Stimulated activated CD4-positive, alpha-beta T cell treated with anti-CD3 and anti-CD28 coated beads, TNF-alpha, amount 100 ng/mL, for 4 hours (primary cell): ENCODE data around the gene DTX2.
"Not testable (repeated sequence)": the region's sequence is repeated elsewhere in the genome, so short reads cannot be mapped to it uniquely, and the experiment has no call there.

ENCODE experiments used
- DNase-seq, 3 experiments: peaks; one replicate each; pipeline ENCODE4 v3.0.0-alpha.2; 2020; ENCODE audit warnings: low read depth in 3 of 3

The DTX2 gene

GRCh38 chr7:76487969-76488368 is 26.5 kb downstream of the DTX2 start:
- not testable (repeated sequence) for DNase-seq

DNA sequence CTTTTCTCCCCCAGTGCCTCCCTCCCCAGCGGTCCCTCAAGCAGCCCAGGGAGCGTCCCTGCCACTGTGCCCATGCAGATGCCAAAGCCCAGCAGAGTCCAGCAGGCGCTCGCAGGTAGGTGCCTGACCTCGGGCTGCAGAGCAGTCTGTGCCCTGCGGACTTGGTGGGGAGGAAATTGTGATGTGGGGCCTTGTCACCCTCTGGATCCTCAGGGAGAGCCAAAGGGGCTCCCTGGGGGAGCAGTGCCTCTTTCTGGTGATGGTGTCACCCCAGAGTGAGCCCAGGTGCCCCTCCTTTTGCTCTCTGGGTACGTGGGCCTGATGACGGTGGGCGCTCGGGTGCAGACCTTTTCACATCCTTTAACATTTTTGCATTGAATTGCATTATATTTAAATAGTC is 30.6 kb downstream of the DTX2 start:
- DNase-seq: not testable (repeated sequence)

DNA sequence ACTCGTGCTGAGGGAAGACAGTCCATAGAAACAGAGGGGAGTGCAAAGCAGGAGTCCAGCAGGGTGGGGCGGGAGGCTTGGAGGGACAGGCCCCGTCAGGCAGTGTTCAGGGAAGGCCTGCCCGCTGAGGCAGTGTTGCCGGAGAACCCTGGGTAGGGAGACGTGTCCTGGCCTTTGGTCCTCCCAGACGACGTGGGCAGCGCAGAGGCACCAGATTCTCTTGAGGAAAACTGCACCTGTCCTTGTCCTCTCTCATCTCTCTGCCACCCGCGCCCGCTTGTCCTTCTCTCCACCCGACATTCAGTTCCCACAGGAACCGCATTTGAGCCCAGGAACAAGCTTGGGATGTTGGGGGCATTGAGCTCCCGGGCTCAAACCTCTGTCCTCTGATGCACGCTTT is 34.2 kb downstream of the DTX2 start:
- not testable (repeated sequence) for DNase-seq

DNA sequence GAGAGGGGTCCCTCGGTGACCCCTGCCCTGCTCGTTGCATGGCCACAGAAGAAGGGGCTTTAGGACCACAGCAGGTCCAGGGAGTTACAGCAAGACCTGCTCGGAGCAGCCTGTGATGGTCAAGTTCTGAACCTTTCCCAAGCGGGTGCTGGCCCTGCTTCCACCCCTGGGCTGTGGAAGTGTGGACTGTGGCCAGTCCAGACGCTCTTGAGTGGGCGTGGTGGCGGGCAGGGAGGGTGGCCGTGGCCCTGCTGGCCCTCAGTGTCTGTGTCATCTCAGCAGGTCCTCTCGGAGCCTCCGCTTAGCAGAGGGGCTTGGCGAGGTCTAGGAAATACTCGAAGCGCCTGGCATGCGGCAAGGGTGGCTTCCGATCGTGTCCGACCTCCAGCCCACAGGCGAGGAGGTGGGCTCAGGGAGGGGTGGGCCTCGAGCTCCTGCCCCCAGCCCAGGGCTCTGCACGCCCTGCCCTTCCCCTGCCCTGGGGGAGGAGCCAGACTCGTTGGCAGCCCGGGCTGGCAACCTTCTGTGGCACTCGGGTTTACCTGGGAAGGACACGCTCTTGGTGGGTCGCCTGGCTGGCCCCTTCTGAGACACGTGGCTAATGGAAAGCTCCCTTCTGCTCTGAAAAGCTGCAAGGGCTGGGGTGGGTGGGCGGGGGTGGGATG is 36.5 kb downstream of the DTX2 start:
- not testable (repeated sequence) for DNase-seq

DNA sequence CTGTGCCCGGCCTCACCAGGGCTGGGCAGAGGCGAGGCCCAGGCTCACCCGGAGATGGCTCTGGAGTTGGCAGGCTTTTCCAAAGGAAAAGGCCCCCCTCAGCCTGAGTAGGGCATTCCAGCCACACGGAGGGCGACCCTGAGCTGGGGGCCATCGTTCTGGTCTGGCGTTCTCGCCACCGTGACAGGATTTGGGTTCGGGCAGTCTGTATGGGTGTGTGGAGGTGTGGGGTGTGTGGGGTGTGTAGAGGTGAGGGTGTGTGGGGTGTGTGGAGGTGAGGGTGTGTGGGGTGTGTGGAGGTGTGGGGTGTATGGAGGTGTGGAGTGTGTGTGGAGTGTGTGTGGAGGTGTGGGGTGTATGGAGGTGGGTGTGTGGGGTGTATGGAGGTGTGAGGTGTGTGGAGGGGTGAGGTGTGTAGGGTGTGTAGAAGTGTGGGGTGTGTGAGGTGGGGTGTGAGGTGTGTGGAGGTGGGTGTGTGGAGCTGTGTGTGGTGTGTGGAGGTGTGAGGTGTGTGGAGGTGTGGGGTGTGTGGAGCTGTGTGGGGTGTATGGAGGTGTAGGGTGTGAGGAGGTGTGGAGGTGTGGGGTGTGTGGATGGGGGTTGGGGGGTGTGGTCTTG is 37.2 kb downstream of the DTX2 start:
- not testable (repeated sequence) for DNase-seq

- not testable (repeated sequence) for DNase-seq
These were observed 37.9 kb downstream of the DTX2 start for GRCh38 chr7:76499201-76499923.

DNA sequence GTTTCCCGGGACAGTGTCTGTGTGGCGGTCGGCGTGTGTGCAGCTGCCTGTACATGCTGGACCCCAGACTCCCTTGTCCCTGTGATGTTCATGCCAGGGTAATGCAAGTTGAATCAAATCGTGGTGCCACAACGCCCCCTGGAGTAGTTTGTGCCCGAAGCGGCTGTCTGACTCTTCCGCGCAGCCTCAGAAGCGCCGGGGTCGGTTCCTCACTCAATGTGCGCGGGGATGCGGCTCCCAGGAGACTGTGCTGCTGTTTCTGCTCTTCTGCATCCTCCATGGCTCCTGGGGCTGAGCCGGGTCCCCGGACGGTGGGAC is 38.4 kb downstream of the DTX2 start:
- not testable (repeated sequence) for DNase-seq

DNA sequence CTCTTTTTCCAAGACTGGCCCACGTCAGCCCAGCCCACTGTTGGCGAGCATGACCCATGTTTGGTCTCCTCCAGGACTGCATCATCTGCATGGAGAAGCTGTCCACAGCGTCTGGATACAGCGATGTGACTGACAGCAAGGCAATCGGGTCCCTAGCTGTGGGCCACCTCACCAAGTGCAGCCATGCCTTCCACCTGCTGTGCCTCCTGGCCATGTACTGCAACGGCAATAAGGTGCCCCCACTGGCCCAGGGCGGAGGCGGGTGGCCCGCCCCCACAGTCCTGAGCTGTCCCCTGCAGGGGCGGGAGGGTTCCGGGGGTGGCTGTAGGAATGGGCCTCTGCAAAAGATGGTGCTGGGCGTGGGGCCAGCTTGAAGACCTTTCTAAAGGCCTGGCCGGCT is 40.7 kb downstream of the DTX2 start:
- DNase-seq: not testable (repeated sequence)

GRCh38 chr7:76502836-76503235 is 41.3 kb downstream of the DTX2 start:
- not testable (repeated sequence) for DNase-seq

DNA sequence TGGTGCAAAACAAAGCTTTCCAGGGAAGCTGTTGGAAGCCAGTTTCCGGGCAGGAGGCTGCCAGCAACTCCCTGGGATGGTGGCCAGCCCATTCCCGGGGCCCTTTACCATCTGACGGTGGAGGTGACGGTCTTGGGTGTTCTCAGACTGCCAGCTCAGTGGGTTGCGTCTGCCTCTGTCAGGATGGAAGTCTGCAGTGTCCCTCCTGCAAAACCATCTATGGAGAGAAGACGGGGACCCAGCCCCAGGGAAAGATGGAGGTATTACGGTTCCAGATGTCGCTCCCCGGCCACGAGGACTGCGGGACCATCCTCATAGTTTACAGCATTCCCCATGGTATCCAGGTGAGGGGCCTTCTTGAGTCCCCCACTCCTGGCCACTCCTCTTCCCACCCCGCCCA is 41.7 kb downstream of the DTX2 start:
- DNase-seq: not testable (repeated sequence)

DNA sequence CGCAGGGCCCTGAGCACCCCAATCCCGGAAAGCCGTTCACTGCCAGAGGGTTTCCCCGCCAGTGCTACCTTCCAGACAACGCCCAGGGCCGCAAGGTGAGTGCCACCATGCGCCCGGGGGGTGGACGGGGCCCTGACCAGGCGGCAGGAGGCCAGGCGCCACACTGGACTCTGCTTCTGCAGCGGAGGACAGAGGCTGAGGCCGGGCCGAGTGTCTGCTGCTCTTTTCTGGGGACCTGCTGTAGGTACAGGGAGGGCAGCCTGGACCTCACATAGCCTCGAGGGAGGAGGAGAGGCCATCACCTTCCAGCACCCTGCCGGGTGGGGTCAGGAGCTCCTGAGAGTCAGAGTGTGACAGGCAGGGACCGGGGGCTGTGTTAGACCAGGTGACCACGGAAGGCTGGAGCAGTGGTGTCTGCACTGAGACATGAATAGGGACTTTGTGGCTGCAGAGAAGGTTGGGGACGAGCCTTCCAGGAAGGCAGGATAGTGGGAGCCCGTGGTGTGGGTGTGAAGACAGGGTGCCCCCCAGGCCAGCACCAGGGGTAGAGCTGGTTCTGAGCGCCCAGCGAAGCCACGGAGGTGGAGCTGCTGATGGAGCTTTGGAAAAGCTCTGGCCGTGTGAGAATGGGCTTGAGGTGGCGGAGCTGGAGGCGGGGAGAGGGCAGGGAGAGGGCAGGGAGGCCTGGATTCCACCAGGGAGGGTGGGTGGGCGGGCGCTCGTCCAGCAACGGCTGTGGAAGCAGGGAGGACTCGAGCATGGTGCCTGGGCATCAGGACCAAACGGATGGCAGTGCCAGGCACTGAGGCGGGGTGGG is 43.0 kb downstream of the DTX2 start:
- not testable (repeated sequence) for DNase-seq

DNA sequence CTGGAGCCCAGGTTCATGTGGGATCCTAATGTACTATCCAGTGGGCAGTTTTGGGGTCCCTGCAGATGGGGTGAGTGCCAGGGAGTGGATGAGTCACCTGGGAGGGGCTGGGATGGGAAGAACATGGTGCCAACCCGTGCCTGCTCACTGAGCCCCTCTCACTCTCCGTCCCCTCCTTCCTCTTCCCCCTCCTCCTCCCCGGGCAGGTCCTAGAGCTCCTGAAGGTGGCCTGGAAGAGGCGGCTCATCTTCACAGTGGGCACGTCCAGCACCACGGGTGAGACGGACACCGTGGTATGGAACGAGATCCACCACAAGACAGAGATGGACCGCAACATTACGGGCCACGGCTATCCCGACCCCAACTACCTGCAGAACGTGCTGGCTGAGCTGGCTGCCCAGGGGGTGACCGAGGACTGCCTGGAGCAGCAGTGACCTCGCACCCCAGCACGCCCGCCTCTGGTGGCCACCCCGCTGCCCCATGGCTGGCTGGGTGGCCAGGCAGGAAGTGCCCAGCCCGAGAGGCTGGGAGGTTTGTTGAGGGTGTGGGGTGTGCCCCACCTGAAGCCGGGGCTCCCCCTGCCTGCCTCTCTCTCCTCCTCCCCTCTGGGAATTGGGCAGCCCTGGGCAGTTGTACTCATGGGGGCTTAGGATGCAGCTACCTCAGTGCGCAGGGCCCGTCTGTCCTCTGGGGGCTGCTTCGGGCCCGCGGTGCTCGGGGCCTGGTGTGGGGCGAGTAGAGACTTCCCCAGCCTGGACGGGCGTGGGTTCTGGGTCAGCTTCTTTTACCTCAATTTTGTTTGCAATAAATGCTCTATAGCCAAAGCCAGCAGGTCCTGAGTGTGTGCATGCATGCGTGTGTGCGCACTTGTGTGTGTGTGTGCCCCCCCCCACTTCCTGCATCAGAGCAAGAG is 43.9 kb downstream of the DTX2 start:
- DNase-seq: no peak

DNA sequence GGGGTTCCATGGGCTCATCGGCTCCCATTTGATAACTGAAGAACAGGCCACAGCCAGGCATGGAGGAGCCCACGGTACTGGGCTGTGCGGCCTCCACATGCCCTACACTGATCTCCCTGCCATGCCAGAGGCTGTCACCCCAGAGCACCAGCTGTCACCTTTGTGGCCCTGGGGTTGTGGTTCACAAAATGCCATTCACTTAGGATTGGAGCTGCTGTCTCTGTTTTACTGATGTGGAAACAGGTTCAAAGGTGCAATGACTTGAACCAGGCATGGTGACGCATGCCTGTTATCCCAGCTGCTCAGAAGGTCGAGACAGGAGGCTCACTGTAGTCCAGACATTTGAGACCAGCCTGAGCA is 44.6 kb downstream of the DTX2 start:
- no peak for DNase-seq

- DNase-seq: not testable (repeated sequence)
These were observed 45.1 kb downstream of the DTX2 start for GRCh38 chr7:76506643-76507042.

- no peak for DNase-seq
These were observed 46.4 kb downstream of the DTX2 start for GRCh38 chr7:76507723-76508406.

DNA sequence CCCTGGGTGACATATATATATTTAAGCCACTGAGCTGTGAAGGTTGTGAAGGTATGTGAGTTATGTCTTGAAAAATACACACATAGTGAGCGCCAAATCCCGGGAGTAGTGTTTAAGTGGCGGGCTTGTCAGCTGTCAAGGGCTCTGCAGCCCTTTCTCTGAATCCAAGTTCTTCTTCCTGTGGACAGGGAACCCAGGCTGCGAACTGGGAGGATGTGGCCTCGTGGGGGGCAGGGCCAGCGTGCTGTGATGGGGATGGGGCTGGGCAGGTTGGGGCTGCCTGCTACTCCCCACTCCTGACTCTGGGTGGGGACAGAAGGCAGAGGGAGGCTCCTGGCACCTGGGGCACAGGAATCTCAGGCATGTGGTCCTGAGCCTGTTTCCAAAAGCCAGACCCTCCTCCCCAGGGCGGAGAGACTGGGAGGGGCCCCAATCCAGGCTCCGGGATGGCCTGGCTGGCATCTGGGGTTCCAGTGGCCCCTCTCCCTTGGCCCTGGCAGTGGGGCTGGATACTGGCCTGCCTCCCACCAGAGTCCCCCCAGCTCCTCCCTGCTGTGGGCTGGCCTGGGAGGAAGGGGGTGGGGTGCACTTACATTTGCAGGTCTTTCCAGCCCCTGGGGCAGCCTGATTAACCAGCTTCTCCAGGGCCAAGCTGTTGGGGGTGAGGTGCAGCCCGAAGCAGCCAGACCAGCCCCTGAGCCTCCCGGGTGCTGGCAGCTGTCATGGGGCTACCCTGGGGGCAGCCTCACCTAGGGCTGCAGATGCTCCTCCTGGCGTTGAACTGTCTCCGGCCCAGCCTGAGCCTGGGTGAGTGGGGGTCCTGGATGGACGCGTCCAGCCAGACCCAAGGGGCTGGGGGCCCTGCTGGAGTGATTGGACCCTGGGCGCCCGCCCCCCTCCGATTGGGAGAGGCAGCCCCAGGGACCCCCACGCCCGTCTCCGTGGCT is 48.7 kb downstream of the DTX2 start, which contains the start of gene UPK3B:
UPK3B (plus strand) TSS at position 622 of the 947 bp plus-strand sequence; CDS start at position 723, 101 bp downstream.
- no peak for DNase-seq

DNA sequence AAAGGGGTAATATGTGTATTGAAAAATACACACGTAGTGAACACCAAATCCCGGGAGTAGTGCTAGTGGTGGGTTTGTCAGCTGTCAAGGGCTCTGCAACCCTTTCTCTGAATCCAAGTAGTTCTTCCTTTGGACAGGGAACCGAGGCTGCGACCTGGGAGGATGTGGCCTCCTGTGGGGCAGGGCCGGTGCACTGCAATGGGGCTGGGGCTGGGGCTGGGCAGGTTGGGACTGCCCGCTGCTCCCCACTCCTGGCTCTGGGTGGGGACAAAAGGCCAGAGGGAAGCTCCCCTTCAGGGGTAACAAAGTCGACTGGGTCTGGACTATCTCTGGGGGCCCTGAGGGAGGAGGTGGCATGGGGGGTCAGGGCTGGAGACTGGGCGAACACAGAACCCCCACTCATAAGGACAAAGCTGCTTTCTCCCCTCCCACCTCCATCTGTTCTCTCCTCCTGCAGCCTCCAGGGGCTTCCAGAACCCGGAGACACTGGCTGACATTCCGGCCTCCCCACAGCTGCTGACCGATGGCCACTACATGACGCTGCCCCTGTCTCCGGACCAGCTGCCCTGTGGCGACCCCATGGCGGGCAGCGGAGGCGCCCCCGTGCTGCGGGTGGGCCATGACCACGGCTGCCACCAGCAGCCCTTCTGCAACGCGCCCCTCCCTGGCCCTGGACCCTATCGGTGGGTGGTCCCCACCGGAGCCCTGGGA is 49.8 kb downstream of the DTX2 start:
- DNase-seq: not testable (repeated sequence)
